ENCODE data around the gene COA1. TPM values are rescaled to one million over a fixed set of nuclear protein-coding genes. Genes with fewer than 3 reads are reported as not detected.

Gene COA1
- total RNA-seq, 6 donors from 2014 or later = 37.5 to 65.9 (median 44.9) TPM

- H3K4me1 ChIP-seq = peaks cover 3 to 37% (median 22%) of the 10 kb centered on the region in 4 donors
- ATAC-seq (ENCODE audit: low FRiP score in 2 of 2) (no peak), DNase-seq (no peak)
- WGBS, 2 donors = 100% methylated on average over 2 of the region's 2 CpGs
- peaks cover 0 to 60% (median 17%) of the 10 kb centered on the region in 4 donors for H3K36me3 ChIP-seq
- TF ChIP-seq POLR2AphosphoS5 (IDR thresholded peaks at IDR 0.05) (no peak), POLR2A (IDR thresholded peaks at IDR 0.05) (no peak), CTCF (IDR thresholded peaks at IDR 0.05) (no peak), EP300 (IDR thresholded peaks at IDR 0.05) (no peak)
- no peak overlapping the region for H3K4me3 ChIP-seq
- no peaks in the 10 kb centered on the region for H3K27me3 ChIP-seq
- no peaks in the 10 kb centered on the region for H3K9me3 ChIP-seq
- H3K27ac ChIP-seq = peak overlapping the region in 1 of 4 donors; percentile 47
Measured at GRCh38 chr7:43634384-43634783, 94.9 kb downstream of the COA1 start.

GRCh38 chr7:43632746-43633145 lies 96.6 kb downstream of the COA1 start:
- no peak for ATAC-seq (ENCODE audit: low FRiP score in 2 of 2)
- Histone ChIP-seq H3K36me3 (peaks cover 0 to 61% (median 16%) of the 10 kb centered on the region in 4 donors), H3K9me3 (no peaks in the 10 kb centered on the region), H3K4me1 (peaks cover 0 to 24% (median 17%) of the 10 kb centered on the region in 4 donors), H3K27me3 (no peaks in the 10 kb centered on the region), H3K4me3 (no peak overlapping the region), H3K27ac (no peak overlapping the region)
- 88 to 95% methylated on average over 4 of the region's 4 CpGs for WGBS, 2 donors
- TF ChIP-seq POLR2AphosphoS5 (IDR thresholded peaks at IDR 0.05) (no peak), CTCF (IDR thresholded peaks at IDR 0.05) (no peak), EP300 (IDR thresholded peaks at IDR 0.05) (no peak), POLR2A (IDR thresholded peaks at IDR 0.05) (no peak)
- no peak for DNase-seq

GRCh38 chr7:43631559-43631958 lies 97.8 kb downstream of the COA1 start:
- DNase-seq = no peak
- Histone ChIP-seq H3K4me1 (peaks cover 0 to 24% (median 10%) of the 10 kb centered on the region in 4 donors), H3K36me3 (peaks cover 0 to 55% (median 13%) of the 10 kb centered on the region in 4 donors), H3K27me3 (no peaks in the 10 kb centered on the region), H3K27ac (peak overlapping the region in 1 of 4 donors; percentile 14), H3K9me3 (no peaks in the 10 kb centered on the region), H3K4me3 (no peak overlapping the region)
- WGBS, 2 donors = 88 to 92% methylated on average over 2 of the region's 2 CpGs
- TF ChIP-seq CTCF (IDR thresholded peaks at IDR 0.05) = no peak
- ATAC-seq (ENCODE audit: low FRiP score in 2 of 2) = no peak

- DNase-seq = no peak
- Histone ChIP-seq H3K4me1 (peaks cover 2 to 28% (median 12%) of the 10 kb centered on the region in 4 donors), H3K9me3 (no peaks in the 10 kb centered on the region), H3K27me3 (no peaks in the 10 kb centered on the region), H3K27ac (no peak overlapping the region), H3K36me3 (peaks cover 0 to 55% (median 13%) of the 10 kb centered on the region in 4 donors), H3K4me3 (no peak overlapping the region)
- TF ChIP-seq POLR2AphosphoS5 (IDR thresholded peaks at IDR 0.05) (no peak), CTCF (IDR thresholded peaks at IDR 0.05) (no peak), POLR2A (IDR thresholded peaks at IDR 0.05) (no peak), EP300 (IDR thresholded peaks at IDR 0.05) (no peak)
- WGBS, 2 donors = 79 to 89% methylated on average over 3 of the region's 3 CpGs
- no peak for ATAC-seq (ENCODE audit: low FRiP score in 2 of 2)
Measured at GRCh38 chr7:43630482-43630881, 98.8 kb downstream of the COA1 start.

GRCh38 chr7:43629857-43630256 lies 99.5 kb downstream of the COA1 start:
- H3K27me3 ChIP-seq = no peaks in the 10 kb centered on the region
- H3K27ac ChIP-seq = peak overlapping the region in 1 of 4 donors; percentile 44
- DNase-seq (no peak), ATAC-seq (ENCODE audit: low FRiP score in 2 of 2) (no peak)
- TF ChIP-seq POLR2AphosphoS5 (IDR thresholded peaks at IDR 0.05) = no peak
- no peak for TF ChIP-seq EP300 (IDR thresholded peaks at IDR 0.05)
- TF ChIP-seq POLR2A (IDR thresholded peaks at IDR 0.05) = no peak
- TF ChIP-seq CTCF (IDR thresholded peaks at IDR 0.05) = no peak
- peaks cover 0 to 53% (median 17%) of the 10 kb centered on the region in 4 donors for H3K36me3 ChIP-seq
- H3K4me1 ChIP-seq = peaks cover 3 to 28% (median 11%) of the 10 kb centered on the region in 4 donors
- no peaks in the 10 kb centered on the region for H3K9me3 ChIP-seq
- H3K4me3 ChIP-seq = no peak overlapping the region
- WGBS, 2 donors = 71 to 84% methylated on average over 6 of the region's 6 CpGs

Measured in upper lobe of left lung (tissue), 6 donors.